ENCODE measurements around the gene HSBP1. TPM values are rescaled to one million over a fixed set of nuclear protein-coding genes. Genes with fewer than 3 reads are reported as not detected.

HSBP1 gene
- total and polyA plus RNA-seq, 9 of the 15 experiments (the other 6 are each of a cell fraction or from before 2014, with no cell fraction given): 84.9 to 677 (median 204) TPM

GRCh38 chr16:83835586-83836566 lies 28.1 kb downstream of the HSBP1 start (continued):
- TF ChIP-seq THRA (IDR thresholded peaks at IDR 0.05) (no peak), SRF (CRISPR knock-in tag; IDR thresholded peaks at IDR 0.05) (no peak), GATAD2A (IDR thresholded peaks at IDR 0.05) (no peak), KDM1A (IDR thresholded peaks at IDR 0.05) (peak; percentile 45 to 54; a peak in 1 of 4 replicates), ASH1L (IDR thresholded peaks at IDR 0.05; ENCODE audit: borderline replicate concordance, low read depth, partially characterized antibody) (no peak), ZNF239 (CRISPR knock-in tag; IDR thresholded peaks at IDR 0.05) (no peak), ZNF274 (IDR thresholded peaks at IDR 0.05; ENCODE audit: borderline replicate concordance, low read depth, low read length) (no peak), IRF9 (tag; IDR thresholded peaks at IDR 0.05) (no peak), ZBTB49 (CRISPR knock-in tag; IDR thresholded peaks at IDR 0.05; ENCODE audit: borderline replicate concordance) (no peak), ZNF324 (CRISPR knock-in tag; IDR thresholded peaks at IDR 0.05) (no peak), KLF13 (tag; IDR thresholded peaks at IDR 0.05; ENCODE audit: borderline replicate concordance, low read depth) (no peak), ZBTB8A (IDR thresholded peaks at IDR 0.05; ENCODE audit: partially characterized antibody) (no peak), RBM14 (IDR thresholded peaks at IDR 0.05; ENCODE audit: borderline replicate concordance, insufficient read depth, low read depth, low read length) (no peak)
- TF ChIP-seq, protein P1, sequence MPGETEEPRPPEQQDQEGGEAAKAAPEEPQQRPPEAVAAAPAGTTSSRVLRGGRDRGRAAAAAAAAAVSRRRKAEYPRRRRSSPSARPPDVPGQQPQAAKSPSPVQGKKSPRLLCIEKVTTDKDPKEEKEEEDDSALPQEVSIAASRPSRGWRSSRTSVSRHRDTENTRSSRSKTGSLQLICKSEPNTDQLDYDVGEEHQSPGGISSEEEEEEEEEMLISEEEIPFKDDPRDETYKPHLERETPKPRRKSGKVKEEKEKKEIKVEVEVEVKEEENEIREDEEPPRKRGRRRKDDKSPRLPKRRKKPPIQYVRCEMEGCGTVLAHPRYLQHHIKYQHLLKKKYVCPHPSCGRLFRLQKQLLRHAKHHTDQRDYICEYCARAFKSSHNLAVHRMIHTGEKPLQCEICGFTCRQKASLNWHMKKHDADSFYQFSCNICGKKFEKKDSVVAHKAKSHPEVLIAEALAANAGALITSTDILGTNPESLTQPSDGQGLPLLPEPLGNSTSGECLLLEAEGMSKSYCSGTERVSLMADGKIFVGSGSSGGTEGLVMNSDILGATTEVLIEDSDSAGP (CRISPR knock-in tag; IDR thresholded peaks at IDR 0.05): no peak
- TF ChIP-seq, protein P2, sequence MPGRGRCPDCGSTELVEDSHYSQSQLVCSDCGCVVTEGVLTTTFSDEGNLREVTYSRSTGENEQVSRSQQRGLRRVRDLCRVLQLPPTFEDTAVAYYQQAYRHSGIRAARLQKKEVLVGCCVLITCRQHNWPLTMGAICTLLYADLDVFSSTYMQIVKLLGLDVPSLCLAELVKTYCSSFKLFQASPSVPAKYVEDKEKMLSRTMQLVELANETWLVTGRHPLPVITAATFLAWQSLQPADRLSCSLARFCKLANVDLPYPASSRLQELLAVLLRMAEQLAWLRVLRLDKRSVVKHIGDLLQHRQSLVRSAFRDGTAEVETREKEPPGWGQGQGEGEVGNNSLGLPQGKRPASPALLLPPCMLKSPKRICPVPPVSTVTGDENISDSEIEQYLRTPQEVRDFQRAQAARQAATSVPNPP (IDR thresholded peaks at IDR 0.05; ENCODE audit: borderline replicate concordance, insufficient read depth, insufficient read length): no peak

Measured in K562 (cell line).